ENCODE data around the gene MATCAP1. TPM values are rescaled to one million over a fixed set of nuclear protein-coding genes. Genes with fewer than 3 reads are reported as not detected.

The MATCAP1 gene
- total and polyA plus RNA-seq, 2 of the 13 experiments (the other 11 are each of a cell fraction or from before 2014, with no cell fraction given): 11.2 to 24.5 TPM

DNA sequence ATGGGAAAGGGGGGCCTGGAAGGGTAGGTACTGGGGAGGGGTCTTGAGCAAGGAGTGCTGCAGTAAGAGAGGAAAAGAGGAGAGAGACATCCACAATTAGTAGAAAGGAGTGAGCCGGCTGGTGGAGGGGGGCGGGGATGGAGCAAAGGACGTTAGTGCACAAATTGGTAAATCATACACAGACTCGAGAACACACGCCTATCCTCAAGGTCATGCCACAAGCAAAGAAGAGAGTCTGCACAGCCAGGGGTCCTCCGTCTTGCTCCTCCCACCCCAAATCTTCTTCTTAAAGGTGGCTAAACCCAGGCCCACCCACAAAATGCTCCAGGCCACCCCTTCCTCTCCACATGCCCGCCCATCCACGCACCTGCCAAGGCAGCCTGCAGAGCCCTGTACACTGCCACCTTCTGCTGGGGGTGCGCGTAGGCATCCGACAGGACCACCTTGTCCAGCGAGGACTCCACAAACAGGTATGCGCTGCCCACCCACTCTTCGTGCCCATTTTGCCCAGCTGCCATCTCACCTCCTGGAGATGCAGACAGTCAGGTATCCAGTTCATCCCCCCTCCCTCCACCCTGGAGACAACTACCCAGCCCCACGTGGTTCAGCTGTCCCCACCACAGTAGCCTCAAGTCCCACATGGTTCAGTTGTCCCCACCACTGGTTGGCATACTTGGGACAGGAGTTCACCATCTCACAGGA is 27.5 kb downstream of the MATCAP1 start (continued):
- TF ChIP-seq, protein P1, sequence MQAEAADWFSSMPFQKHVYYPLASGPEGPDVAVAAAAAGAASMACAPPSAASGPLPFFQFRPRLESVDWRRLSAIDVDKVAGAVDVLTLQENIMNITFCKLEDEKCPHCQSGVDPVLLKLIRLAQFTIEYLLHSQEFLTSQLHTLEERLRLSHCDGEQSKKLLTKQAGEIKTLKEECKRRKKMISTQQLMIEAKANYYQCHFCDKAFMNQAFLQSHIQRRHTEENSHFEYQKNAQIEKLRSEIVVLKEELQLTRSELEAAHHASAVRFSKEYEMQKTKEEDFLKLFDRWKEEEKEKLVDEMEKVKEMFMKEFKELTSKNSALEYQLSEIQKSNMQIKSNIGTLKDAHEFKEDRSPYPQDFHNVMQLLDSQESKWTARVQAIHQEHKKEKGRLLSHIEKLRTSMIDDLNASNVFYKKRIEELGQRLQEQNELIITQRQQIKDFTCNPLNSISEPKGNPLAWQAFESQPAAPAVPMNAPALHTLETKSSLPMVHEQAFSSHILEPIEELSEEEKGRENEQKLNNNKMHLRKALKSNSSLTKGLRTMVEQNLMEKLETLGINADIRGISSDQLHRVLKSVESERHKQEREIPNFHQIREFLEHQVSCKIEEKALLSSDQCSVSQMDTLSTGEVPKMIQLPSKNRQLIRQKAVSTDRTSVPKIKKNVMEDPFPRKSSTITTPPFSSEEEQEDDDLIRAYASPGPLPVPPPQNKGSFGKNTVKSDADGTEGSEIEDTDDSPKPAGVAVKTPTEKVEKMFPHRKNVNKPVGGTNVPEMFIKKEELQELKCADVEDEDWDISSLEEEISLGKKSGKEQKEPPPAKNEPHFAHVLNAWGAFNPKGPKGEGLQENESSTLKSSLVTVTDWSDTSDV (CRISPR knock-in tag; IDR thresholded peaks at IDR 0.05): 0 out of 2 replicates have a peak, but pooled peaks have one; percentile 27
- TF ChIP-seq ZC3H13 (CRISPR knock-in tag; IDR thresholded peaks at IDR 0.05) (no peak), ZBTB7B (CRISPR knock-in tag; IDR thresholded peaks at IDR 0.05) (0 out of 2 replicates have a peak, but pooled peaks have one; percentile 35), SP5 (CRISPR knock-in tag; IDR thresholded peaks at IDR 0.05; ENCODE audit: borderline replicate concordance, low read depth) (0 out of 2 replicates have a peak, but pooled peaks have one; percentile 11), HMGXB3 (CRISPR knock-in tag; IDR thresholded peaks at IDR 0.05; ENCODE audit: borderline replicate concordance) (no peak), ZNF558 (CRISPR knock-in tag; IDR thresholded peaks at IDR 0.05; ENCODE audit: borderline replicate concordance) (no peak), PTBP1 (IDR thresholded peaks at IDR 0.05; ENCODE audit: low read depth, low read length, poor library complexity, severe bottlenecking) (no peak), ATF4 (CRISPR knock-in tag; IDR thresholded peaks at IDR 0.05) (no peak), ZFY (CRISPR knock-in tag; IDR thresholded peaks at IDR 0.05) (no peak), NCOR1 (IDR thresholded peaks at IDR 0.05; ENCODE audit: borderline replicate concordance, low read length) (no peak), GABPB1 (CRISPR knock-in tag; IDR thresholded peaks at IDR 0.05) (no peak), ZNF607 (CRISPR knock-in tag; IDR thresholded peaks at IDR 0.05; ENCODE audit: borderline replicate concordance) (0 out of 2 replicates have a peak, but pooled peaks have one; percentile 5), ZNF768 (CRISPR knock-in tag; IDR thresholded peaks at IDR 0.05) (no peak), GABPA (IDR thresholded peaks at IDR 0.05; ENCODE audit: low read depth, low read length) (no peak), GABPA (CRISPR knock-in tag; IDR thresholded peaks at IDR 0.05; ENCODE audit: low read depth) (no peak), ZNF34 (CRISPR knock-in tag; IDR thresholded peaks at IDR 0.05; ENCODE audit: borderline replicate concordance) (no peak), ZSCAN21 (CRISPR knock-in tag; IDR thresholded peaks at IDR 0.05; ENCODE audit: borderline replicate concordance) (no peak), JARID2 (CRISPR knock-in tag; IDR thresholded peaks at IDR 0.05; ENCODE audit: insufficient replicate concordance) (no peak), ZNF335 (CRISPR knock-in tag; IDR thresholded peaks at IDR 0.05) (no peak), MXD4 (CRISPR knock-in tag; IDR thresholded peaks at IDR 0.05) (no peak)
- TF ChIP-seq, protein P2, sequence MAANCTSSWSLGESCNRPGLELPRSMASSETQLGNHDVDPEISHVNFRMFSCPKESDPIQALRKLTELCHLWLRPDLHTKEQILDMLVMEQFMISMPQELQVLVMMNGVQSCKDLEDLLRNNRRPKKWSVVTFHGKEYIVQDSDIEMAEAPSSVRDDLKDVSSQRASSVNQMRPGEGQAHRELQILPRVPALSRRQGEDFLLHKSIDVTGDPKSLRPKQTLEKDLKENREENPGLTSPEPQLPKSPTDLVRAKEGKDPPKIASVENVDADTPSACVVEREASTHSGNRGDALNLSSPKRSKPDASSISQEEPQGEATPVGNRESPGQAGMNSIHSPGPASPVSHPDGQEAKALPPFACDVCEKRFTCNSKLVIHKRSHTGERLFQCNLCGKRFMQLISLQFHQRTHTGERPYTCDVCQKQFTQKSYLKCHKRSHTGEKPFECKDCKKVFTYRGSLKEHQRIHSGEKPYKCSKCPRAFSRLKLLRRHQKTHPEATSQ (CRISPR knock-in tag; IDR thresholded peaks at IDR 0.05; ENCODE audit: borderline replicate concordance): no peak

Measured in HepG2 (cell line).